Stimulated activated CD8-positive, alpha-beta memory T cell treated with anti-CD3 and anti-CD28 coated beads, Interleukin-12 subunit alpha, Interleukin-12 subunit beta, amount 100 ng/mL, for 24 hours (primary cell): ENCODE data around the gene TMEM129.

Experiments used
- DNase-seq: peaks from one replicate; pipeline ENCODE4 v3.0.0-alpha.2; 2020; ENCODE audit errors: extremely low read depth

TMEM129 gene, protein sequence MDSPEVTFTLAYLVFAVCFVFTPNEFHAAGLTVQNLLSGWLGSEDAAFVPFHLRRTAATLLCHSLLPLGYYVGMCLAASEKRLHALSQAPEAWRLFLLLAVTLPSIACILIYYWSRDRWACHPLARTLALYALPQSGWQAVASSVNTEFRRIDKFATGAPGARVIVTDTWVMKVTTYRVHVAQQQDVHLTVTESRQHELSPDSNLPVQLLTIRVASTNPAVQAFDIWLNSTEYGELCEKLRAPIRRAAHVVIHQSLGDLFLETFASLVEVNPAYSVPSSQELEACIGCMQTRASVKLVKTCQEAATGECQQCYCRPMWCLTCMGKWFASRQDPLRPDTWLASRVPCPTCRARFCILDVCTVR

DNA sequence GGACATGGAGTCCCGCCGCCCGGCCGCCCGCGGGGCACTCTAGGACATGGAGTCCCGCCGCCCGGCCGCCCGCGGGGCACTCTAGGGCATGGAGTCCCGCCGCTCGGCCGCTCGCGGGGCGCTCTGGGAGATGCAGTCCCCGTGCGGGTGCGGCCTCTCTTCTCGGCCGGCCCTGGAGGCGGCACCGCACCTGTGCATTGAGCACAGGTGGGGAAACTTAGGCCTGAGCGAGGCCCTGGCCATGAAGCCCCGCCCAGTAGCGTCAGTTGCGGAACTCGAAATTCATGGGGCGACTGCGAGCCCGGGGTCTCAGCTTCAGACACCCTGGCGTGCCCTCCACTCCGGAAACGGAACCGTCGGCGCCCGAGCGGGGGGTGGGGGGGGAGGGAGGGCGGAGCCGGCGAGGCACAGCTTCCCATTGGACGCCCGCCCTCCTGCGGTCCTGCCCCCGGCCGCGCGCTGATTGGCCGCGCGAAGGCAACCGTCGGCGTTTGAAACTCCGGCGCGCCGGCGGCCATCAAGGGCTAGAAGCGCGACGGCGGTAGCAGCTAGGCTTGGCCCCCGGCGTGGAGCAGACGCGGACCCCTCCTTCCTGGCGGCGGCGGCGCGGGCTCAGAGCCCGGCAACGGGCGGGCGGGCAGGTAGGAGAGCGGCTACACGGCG, at the start of gene TMEM129, which contains the start of gene TACC3:
Gene TMEM129 (minus strand): TSS at position 321 of the 663 bp plus-strand sequence. CDS start 486 bp downstream, outside the sequence.
Gene TACC3 (plus strand): TSS at position 519 of the 663 bp plus-strand sequence. CDS start 1,901 bp downstream, outside the sequence.
- peak; percentile 86 for DNase-seq

DNA sequence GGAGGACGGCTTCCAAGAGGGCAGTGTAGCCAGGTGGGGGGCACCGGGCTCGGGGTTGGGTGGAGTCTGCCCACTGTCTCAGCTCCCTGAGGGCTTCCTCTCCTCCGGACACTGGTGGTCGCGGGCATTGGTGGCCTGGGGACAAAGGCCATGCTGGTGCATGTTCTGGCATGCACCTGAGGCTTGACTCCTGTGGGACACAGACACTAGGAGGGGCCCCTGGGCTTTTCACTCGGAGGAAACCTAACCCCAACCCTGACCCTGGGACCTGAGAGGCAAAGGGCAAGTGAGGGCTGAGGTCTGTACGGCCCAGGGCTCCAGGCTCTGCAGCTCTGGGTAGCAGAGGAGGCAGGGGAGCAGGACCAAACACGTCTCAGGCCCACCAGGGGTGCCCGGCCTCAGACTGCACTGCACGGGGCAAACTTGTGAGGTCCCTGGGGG, 49.7 kb upstream of the TMEM129 start:
- DNase-seq: no peak

DNA sequence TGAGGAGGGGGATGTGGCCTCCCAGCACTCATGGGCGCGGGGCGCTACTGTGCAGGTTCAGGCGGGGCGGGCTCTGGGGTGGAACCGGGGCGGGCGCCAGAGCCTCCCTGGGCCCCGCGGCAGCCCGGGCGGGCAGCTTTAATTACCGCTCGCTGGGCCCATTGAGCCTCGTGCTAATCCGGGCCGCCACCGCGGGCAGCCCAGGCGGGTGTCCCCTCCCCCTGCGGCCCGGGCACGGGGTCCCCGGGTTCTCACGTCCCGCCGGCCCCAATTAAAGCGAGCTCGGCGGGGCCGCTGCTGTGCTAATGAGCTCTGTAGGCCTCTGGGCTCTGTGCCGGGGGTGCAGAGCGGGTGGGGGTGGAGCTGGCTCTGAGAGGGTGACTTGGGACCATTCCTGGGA, 49.1 kb upstream of the TMEM129 start:
- DNase-seq: no peak

DNA sequence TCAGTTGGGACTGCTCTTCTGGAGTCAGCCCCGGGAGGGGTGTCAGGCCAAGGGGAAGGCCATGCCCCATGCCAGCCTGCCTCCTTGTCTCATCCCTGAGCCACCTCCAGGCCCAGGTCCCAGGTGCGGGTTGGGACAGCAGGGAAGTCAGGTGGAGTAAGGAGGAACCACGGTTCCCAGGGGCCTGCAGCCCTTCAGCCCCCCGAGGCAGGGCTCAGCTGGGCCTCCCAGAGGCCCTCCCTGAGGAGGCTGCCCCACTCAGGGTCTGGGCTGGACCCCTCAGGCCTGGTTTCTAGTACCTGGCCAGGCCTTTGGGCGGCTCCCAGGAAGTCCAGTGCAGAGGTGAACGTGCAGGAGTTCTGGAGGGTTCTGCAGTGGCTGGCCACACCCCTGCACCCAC, 48.6 kb upstream of the TMEM129 start:
- DNase-seq: no peak

DNA sequence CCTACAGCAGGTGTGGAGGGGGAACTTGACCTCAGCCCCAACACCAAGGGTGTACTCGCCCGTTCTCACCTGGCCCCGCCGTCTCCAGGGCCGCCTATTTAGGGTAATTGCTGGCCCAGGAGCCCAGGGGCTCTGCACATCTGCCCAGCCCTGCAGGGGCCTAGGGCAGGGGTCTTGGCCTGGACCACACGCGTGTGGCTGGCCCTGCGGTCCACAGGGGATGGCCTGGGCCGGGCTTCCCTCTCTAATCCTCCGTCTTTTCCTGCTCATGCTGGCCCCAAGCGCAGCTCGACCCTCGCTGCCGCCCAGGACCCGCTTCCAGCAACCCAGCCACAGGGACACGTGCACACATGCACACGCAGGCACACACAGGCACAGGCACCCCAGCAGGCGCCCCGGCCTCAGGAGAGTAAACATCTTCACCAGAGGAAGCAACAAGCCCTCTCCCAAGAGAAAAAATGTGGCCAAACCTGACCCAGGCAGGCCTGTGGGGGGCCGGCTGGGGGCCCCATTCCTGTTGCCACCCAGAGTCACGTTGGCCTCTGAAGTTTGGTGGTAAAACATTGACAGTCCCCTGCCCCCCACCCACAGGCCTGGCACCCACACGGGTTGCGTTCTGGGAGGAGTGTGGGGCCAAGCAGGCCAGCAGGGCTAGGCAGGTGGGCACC, 47.4 kb upstream of the TMEM129 start:
- no peak for DNase-seq

DNA sequence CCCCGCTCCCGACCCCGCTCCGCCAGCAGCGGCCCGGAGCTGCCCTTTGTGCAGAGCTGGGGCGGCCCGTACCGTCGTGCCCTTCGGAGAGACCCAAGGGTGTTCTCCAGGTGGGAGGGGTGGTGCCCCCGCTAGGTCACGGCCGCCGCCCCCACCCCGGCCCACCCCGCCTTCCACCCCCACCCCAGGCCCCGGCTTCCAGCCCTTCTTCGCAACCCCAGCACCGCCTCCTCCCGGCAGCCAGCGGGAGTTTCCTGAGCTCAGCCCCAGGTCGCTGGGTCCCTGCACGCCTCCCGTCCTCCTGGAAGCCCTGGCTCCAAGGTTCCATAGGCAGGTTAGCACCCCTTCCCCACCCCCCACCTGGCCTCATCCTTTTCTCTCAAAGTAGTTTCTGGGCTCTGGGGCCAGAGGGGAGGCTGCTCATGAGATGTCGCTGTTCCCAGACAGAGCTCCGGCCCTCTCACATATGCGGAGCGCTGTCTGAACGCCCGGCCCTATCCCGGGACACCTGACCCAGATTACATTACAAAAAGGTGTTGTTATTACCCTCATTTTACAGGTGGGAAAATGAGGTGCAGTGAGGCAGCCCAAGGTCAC, 46.7 kb upstream of the TMEM129 start:
- DNase-seq: no peak

DNA sequence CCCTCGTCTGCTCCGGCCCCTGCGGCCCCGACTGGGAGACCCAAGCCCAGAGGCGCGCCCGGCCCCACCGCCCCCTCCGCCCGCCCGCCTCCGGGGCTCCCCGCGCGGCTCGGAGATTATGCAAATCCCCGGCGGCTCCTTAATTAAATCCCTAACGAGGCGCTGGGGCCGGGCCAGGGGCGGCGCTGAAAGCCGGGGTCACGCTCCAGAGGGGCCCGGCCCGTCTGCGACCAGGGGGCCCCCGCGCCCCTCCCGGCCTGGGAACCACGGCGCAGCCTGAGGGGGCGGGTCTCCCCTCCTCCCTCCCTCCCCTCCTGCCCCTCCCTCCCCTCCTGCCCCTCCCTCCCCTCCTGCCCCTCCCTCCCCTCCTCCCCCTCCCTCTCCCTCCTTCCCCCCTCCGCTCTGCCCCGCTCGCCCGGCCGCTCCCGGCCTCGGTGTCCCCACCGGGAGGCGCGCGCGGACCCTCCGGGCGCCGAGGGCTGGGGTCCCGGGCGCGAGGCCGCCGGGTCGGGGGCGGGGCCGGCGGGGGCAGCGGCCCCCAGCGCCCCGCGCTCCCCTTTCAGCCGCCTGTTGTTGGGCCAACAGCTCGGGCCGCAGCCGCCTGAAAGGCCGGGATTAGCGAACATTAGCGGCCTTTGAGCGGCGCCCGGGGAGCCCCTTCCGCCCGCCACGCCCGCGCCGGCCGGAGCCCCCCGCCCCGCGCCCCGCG, 46.1 kb upstream of the TMEM129 start:
- DNase-seq: no peak

DNA sequence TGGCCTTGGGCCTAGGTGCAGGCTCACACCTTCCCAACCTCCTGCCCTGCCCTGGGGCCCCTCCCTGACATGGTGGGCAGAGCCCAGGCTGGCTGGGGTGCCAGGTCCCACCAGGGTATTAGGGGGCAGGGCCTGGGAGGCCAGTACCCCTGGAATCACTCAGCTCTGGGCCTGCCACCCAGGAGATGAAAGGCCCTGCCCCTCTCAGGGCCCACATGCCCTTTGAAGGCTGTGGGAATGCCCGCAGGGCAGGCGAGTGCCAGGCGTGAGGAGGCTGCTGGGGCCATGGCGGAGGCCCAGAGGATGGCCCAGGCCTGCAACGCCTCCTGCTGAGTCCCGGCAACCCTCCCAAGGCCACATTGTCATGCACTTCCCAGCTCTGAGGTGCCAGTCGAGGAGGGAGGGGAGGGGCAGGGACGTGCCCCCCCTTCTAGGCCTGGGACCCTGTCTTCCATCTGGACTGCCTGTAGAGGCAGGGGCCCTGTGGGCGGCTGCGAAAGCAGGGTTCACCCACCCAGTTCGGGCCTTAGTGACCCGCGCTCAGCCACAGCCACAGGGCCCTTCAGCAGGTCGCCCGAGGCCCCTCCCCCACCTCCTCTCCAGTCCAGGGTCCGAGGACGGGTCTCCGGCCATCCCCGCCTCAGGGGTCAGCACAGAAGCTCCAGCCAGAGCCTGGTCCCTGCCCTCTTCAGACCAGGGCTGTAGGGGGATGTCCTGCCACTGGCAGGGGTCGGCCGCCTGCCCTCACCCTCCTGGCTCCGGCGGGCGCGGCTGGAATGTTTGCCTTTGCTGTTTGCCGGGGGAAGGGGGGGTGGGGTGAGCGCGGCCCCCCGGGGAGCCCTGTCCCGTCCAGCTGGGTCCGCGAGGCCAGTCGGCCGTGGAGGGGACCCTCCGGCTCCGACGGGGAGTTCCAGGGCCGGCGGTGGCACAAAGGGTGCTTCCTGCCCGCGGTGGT, 45.3 kb upstream of the TMEM129 start:
- DNase-seq: no peak

DNA sequence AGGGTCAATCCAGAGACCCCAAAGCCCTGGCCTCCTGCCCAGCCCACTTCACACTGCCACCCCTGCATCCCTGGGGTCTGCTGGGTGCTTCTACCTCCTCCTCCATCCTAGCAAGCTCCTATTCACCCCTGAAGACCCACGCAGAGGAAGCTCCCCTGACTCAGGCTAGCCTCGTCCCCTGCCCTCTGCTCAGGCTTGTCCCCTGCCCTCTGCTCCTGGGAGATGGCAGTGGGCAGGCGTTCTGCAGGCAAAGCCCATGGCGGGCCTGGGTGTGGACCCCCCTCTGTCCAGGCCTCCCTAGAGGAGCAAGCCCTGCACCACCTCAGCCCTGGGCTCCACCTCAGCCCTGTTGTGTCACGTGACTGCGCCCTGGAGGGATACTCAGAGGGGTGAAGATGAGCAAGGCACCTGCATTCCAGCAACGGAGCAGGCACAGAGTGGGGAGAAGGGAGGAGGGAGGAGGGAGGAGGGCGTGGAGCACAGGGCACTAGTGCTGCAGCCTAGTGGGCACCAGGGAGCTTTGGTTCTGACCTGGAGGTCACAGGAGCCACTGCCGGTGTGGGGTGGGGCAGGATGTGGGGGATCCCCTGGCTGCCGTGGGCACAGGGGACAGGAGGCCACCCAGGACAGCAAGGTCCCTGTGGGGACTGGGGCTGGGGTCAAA, 44.4 kb upstream of the TMEM129 start:
- DNase-seq: no peak

DNA sequence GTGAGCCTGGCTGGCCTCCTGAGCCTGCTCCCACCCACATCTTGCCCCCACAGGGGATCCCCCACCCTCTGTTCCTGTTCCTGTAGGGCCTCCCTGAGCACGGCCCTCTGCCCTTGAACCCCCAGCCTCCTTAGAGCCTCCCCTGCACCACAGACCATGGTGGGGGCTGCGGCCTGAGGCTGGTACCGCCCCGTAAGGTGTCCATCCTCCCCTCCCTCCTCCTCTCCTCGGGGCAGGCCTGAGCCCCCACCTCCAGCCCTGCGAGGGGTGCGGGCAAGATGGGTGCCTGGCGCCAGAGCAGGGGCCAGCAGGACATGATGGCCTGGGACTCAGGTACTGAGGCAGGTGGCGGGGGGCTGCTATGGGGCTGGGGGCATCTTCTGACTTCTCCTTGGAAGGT, 43.5 kb upstream of the TMEM129 start:
- no peak for DNase-seq

DNA sequence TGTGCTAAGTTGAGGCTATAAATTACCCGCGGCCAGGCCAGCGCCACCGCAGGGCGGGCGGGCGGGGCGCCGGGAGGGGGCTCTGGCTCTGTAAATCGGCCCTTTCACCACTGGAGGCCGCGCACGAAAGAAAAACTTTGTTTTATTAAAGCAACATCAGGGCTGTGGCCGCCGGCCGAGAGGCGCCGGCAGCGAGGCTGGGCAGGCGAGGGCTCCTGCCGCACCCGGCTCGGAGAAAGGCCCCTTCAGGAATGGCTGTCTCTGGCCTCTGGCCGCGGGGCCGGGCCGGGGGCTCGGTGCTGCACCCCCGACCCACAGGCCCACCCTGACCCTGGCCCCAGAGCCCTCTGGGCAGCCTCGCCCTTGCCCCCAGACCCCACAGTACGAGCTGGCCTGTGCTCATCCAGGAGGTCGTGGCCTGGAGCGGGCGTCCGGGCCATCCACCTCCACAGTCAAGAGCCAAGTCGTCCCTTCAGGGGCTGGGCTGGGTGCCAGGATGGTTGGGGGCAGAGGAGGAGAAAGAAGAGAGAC, 42.5 kb upstream of the TMEM129 start:
- no peak for DNase-seq

DNA sequence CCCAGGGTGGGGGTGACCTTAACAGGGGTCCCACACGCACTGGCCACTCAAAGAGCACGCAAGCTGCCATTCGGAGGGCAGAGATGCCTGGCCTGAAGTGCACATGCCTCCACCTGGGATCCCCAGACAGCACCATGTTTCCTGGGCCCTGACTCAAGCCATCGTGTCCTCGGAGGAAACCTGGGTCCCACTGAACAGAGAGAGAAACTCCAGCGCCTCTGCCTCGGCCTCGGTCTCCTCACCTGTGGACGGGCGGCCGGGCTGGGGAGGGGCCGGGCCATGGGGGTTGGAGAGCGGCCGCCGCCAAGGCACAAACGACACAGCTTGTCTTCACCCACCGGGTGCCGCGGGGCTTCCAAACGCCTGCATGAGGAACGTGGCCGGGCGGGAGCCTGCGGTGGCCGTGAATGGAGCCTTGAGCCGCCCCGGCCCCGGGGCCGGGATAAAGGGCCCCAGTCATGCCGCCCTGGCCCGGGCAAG, 42.0 kb upstream of the TMEM129 start:
- no peak for DNase-seq

DNA sequence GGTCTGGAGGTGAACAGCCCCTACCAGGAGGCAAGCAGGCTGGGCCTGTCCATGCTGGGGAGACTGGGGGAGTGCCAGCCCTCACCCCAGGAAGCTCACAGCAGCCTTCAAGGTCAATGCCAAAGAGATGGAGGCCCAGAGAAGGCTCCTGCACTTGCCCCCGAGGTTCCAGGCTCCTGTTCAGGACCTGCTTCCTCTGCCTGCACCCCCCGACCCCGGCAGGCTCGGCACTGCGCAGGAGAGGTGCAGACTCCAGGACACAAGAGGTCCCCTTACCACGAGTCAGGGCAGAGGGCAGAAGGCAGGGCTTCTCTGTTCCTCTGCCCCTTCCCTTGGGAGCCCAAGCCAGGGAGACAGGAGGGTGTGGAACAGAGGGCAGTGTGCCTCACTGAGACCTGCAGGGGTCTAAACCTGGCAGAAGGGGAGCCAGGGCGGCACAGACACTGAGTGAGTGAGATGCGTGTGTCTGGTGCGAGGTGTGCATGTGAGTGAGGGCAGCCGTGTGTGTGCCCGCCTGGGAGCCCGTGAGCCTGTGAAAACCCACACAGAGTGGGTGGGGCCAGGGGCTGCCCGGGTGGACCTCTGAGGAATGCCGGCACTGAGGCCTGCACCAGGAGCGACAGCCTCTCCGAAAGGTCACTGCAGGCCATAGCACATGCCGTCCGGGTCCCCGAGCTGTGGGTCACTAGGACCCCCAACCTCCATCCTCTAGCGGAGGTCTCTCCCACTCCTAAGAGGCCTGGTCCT, 41.3 kb upstream of the TMEM129 start:
- no peak for DNase-seq

DNA sequence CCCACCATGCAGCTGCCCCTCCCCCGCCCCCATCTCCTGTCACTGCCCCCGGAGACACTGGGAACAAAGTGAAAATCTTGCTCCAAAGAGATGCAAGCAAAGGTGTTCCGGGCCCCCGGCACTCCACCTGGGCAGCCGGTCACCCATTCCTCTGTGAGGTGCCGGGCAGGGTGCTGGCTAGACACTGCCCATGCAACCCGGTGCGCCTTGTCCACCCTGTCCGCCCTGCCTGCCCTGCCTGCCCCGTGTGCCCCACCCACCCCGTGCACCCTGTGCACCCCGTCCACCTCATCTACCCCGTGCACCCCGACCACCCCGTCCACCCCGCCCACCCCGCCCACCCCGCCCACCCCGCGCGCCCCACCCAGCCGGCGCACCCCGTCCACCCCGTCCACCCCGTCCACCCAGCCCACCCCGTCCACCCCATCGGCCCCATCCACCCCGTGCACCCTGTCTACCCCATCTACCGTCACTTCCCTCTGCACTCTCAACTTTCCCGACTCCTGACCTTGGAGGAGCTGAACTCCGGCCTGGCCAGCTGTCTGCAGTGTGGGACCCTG, 40.1 kb upstream of the TMEM129 start:
- no peak for DNase-seq

DNA sequence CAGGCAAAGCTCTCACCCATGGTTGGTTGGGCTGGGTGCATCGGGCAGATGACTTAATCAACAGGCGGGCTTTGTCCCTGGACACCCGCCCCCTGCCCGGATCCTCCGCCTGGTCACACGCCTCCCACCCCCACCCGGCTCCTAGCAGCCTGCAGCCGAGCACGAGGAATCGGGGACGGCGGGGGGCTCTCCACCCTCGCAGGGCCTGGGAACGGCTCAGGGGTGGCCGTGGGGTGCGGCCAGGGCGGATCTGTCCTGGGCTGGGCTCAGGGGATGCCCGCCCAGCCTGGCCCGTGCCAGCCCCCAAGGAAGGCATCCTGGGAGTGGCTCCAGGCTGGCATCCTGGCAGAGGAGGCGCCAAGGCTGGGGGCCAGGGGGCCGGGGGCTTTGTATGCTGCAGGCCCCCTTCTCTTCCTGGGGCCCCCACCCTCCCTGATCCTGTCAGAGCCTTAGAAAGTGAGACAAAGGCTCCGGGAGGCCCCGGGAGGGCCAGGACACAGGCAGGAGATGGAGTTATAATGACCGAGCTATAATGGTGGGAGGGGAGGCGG, 39.5 kb upstream of the TMEM129 start:
- no peak for DNase-seq

DNA sequence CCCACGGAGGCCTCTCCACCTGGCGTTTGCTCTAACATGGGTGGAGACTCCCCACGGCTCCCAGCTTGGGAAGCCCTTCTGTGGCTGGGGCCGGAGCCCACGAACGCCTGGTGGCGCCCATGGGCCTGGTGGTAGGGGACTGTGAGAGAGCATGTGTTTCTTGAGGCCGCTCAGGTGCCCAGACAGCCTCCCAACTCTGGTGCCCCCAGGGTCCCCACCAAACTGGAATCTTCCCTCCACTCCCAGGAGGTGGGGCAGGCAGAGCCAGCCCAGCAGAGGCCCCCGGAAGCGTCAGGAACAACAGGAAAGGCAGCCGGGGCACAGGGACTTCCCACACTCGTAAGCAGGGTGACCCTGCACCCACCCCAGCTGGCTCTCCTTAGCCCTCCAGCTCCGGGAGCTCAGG, 38.7 kb upstream of the TMEM129 start:
- DNase-seq: no peak

DNA sequence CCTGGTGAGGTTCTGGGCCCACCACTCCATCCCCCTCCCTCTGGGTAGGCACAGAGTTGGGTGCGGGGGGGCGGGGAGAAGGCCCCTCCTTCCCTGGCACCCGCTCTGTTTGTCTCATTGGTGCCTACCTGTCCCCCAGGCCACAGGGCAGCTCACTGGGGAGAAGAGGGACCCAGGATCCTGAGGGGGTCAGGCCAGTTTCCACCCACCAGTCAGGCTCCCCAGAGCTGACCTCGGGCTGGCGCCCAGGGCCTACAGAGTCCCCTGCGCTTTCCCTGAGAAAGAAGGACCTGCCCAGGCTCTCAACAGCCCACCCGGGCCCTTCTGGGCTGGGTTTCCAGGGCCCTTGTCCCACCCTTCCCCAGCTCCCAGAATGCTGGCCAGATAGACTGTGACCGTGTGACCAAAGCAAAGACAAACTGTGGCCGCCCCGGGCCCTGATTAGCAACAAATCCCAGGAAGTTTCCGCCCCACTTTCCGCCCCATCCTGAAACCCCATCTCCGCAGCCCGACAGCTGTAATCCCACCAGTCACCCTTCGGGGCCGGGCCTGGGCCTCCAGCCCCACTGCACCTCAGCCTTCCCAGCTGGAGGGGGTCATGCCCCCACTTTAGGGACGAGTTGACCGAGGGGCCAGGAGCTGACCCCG, 38.2 kb upstream of the TMEM129 start:
- no peak for DNase-seq
